HL-60/S4 (cell line): ENCODE measurements around the gene TOP3B.

Source experiments
- in situ Hi-C: fragments of 300-500 bp; cut with MboI; formaldehyde crosslinking; loops from 2 replicates; pipeline ENCODE4 v1.14.3; 2022; ENCODE audit warnings: low sequenced_read_pairs

Gene TOP3B

GRCh38 chr22:22013559-22014284, 31.1 kb upstream of the TOP3B start:
- in situ Hi-C loops, result no loop called here

- in situ Hi-C loops, result no loop called here
Observed at GRCh38 chr22:22011964-22012363, 29.4 kb upstream of the TOP3B start.

GRCh38 chr22:22010358-22010757, 27.8 kb upstream of the TOP3B start:
- in situ Hi-C loops, result no loop called here

- in situ Hi-C loops, result no loop called here
Observed at GRCh38 chr22:22009661-22010060, 27.1 kb upstream of the TOP3B start.

GRCh38 chr22:22006596-22006990, 24.0 kb upstream of the TOP3B start:
- in situ Hi-C loops, result no loop called here

- in situ Hi-C loops, result no loop called here
Observed at GRCh38 chr22:22005945-22006595, 23.5 kb upstream of the TOP3B start.

GRCh38 chr22:22003233-22003632, 20.6 kb upstream of the TOP3B start:
- in situ Hi-C loops, result no loop called here

- in situ Hi-C loops, result no loop called here
Observed at GRCh38 chr22:22002526-22003055, 20.0 kb upstream of the TOP3B start.

- in situ Hi-C loops, result no loop called here
Observed at GRCh38 chr22:22001664-22002525, 19.3 kb upstream of the TOP3B start.

GRCh38 chr22:21998595-21999247, 16.1 kb upstream of the TOP3B start:
- in situ Hi-C loops, result no loop called here

- in situ Hi-C loops, result no loop called here
Observed at GRCh38 chr22:21996175-21996720, 13.7 kb upstream of the TOP3B start.

GRCh38 chr22:21995660-21996059, 13.1 kb upstream of the TOP3B start:
- in situ Hi-C loops, result no loop called here

GRCh38 chr22:21994881-21995444, 12.4 kb upstream of the TOP3B start:
- in situ Hi-C loops, result no loop called here

GRCh38 chr22:21992593-21993237, 10.1 kb upstream of the TOP3B start:
- in situ Hi-C loops, result no loop called here

- in situ Hi-C loops, result no loop called here
Observed at GRCh38 chr22:21991774-21992173, 9.2 kb upstream of the TOP3B start.

GRCh38 chr22:21991304-21991596, 8.7 kb upstream of the TOP3B start:
- in situ Hi-C loops, result no loop called here

GRCh38 chr22:21990445-21991303, 8.1 kb upstream of the TOP3B start:
- in situ Hi-C loops, result no loop called here

GRCh38 chr22:21989049-21989448, 6.5 kb upstream of the TOP3B start:
- in situ Hi-C loops, result no loop called here

GRCh38 chr22:21985214-21985613, 2.6 kb upstream of the TOP3B start:
- in situ Hi-C loops, result no loop called here
